ENCODE data around the gene APP.

APP gene

GRCh38 chr21:26194811-26195251 lies 24.3 kb upstream of the APP start:
- H3K4me1 ChIP-seq (ENCODE audit: insufficient read depth, low read length, poor library complexity, severe bottlenecking), result no peaks in the 10 kb centered on the region
- TF ChIP-seq EZH2phosphoT487 (IDR thresholded peaks at IDR 0.05; ENCODE audit: borderline replicate concordance) (no peak), CTCF (conservative IDR thresholded peaks at IDR 0.05; ENCODE audit: low read length) (no peak)
- H3K9ac ChIP-seq (ENCODE audit: low read depth, low read length, poor library complexity, severe bottlenecking), result no peak overlapping the region
- H3K36me3 ChIP-seq (ENCODE audit: insufficient read depth, low read length), result no peaks in the 10 kb centered on the region
- no peaks in the 10 kb centered on the region for H3K27me3 ChIP-seq (ENCODE audit: insufficient read depth, low read length, poor library complexity, severe bottlenecking)
- no peak overlapping the region for H2AFZ ChIP-seq (ENCODE audit: low read length)
- H3K4me3 ChIP-seq (ENCODE audit: low read length, poor library complexity, severe bottlenecking), result no peak overlapping the region
- H3F3A ChIP-seq (ENCODE audit: low read depth), result no peaks in the 10 kb centered on the region
- no peaks in the 10 kb centered on the region for H3K79me2 ChIP-seq (ENCODE audit: insufficient read depth, low read length)
- H4K20me1 ChIP-seq (ENCODE audit: insufficient read depth, low read length, poor library complexity, severe bottlenecking), result no peaks in the 10 kb centered on the region
- no peak overlapping the region for H3K4me2 ChIP-seq (ENCODE audit: low read depth, low read length, poor library complexity, severe bottlenecking)
- H3K9me2 ChIP-seq (replicated peaks; ENCODE audit: low read depth, low read length), result no peaks in the 10 kb centered on the region
- no peaks in the 10 kb centered on the region; the same call in 1 of the 2 replicates for H3K9me3 ChIP-seq (ENCODE audit: insufficient read depth, low read depth, low read length)

GRCh38 chr21:26194326-26194725 lies 23.8 kb upstream of the APP start:
- Histone ChIP-seq H4K20me1 (ENCODE audit: insufficient read depth, low read length, poor library complexity, severe bottlenecking) (no peaks in the 10 kb centered on the region), H3K36me3 (ENCODE audit: insufficient read depth, low read length) (no peaks in the 10 kb centered on the region), H3K9me3 (ENCODE audit: insufficient read depth, low read depth, low read length) (no peaks in the 10 kb centered on the region; the same call in 1 of the 2 replicates), H3K27me3 (ENCODE audit: insufficient read depth, low read length, poor library complexity, severe bottlenecking) (no peaks in the 10 kb centered on the region), H3K4me3 (ENCODE audit: low read length, poor library complexity, severe bottlenecking) (no peak overlapping the region), H2AFZ (ENCODE audit: low read length) (no peak overlapping the region), H3K4me1 (ENCODE audit: insufficient read depth, low read length, poor library complexity, severe bottlenecking) (no peaks in the 10 kb centered on the region), H3K79me2 (ENCODE audit: insufficient read depth, low read length) (no peaks in the 10 kb centered on the region), H3K9ac (ENCODE audit: low read depth, low read length, poor library complexity, severe bottlenecking) (no peak overlapping the region), H3K4me2 (ENCODE audit: low read depth, low read length, poor library complexity, severe bottlenecking) (no peak overlapping the region), H3K9me2 (replicated peaks; ENCODE audit: low read depth, low read length) (no peaks in the 10 kb centered on the region), H3F3A (ENCODE audit: low read depth) (no peaks in the 10 kb centered on the region)
- TF ChIP-seq EZH2phosphoT487 (IDR thresholded peaks at IDR 0.05; ENCODE audit: borderline replicate concordance), result no peak
- TF ChIP-seq CTCF (conservative IDR thresholded peaks at IDR 0.05; ENCODE audit: low read length), result no peak

GRCh38 chr21:26191609-26192008 lies 21.0 kb upstream of the APP start:
- H3K4me3 ChIP-seq (ENCODE audit: low read length, poor library complexity, severe bottlenecking), result no peak overlapping the region
- H3K9me3 ChIP-seq (ENCODE audit: insufficient read depth, low read depth, low read length), result peaks cover 4% of the 10 kb centered on the region; the same call in 1 of the 2 replicates
- H3K9me2 ChIP-seq (replicated peaks; ENCODE audit: low read depth, low read length), result no peaks in the 10 kb centered on the region
- H3K4me2 ChIP-seq (ENCODE audit: low read depth, low read length, poor library complexity, severe bottlenecking), result no peak overlapping the region
- no peak overlapping the region for H3K9ac ChIP-seq (ENCODE audit: low read depth, low read length, poor library complexity, severe bottlenecking)
- H3K27me3 ChIP-seq (ENCODE audit: insufficient read depth, low read length, poor library complexity, severe bottlenecking), result no peaks in the 10 kb centered on the region
- H3F3A ChIP-seq (ENCODE audit: low read depth), result no peaks in the 10 kb centered on the region
- no peaks in the 10 kb centered on the region for H4K20me1 ChIP-seq (ENCODE audit: insufficient read depth, low read length, poor library complexity, severe bottlenecking)
- no peak overlapping the region for H2AFZ ChIP-seq (ENCODE audit: low read length)
- H3K79me2 ChIP-seq (ENCODE audit: insufficient read depth, low read length), result no peaks in the 10 kb centered on the region
- TF ChIP-seq EZH2phosphoT487 (IDR thresholded peaks at IDR 0.05; ENCODE audit: borderline replicate concordance), result no peak
- no peak for TF ChIP-seq CTCF (conservative IDR thresholded peaks at IDR 0.05; ENCODE audit: low read length)
- H3K4me1 ChIP-seq (ENCODE audit: insufficient read depth, low read length, poor library complexity, severe bottlenecking), result no peaks in the 10 kb centered on the region
- H3K36me3 ChIP-seq (ENCODE audit: insufficient read depth, low read length), result no peaks in the 10 kb centered on the region

Data from Loucy (cell line).